Astrocyte (in vitro differentiated cells and primary cell): ENCODE measurements around the gene UBE2G1. TPM values are rescaled to one million over a fixed set of nuclear protein-coding genes. Genes with fewer than 3 reads are reported as not detected.
"Not testable (repeated sequence)": the region's sequence is repeated elsewhere in the genome, so short reads cannot be mapped to it uniquely, and the experiment has no call there.

Source experiments
- DNase-seq: peaks from one replicate; pipeline ENCODE4 v3.0.0-alpha.2; 2010; ENCODE audit warnings: low read depth
- FAIRE-seq: peaks from 2 replicates; lab custom pipeline; 2011; peaks lifted over from hg19 to GRCh38; lab: Jason Lieb, UNC
- H2AFZ ChIP-seq: 2 replicates; pipeline ENCODE4 v1.6.0; 2012; ENCODE audit warnings: low read depth, low read length, inconsistent platforms
- H3K27ac ChIP-seq: 2 replicates; pipeline ENCODE4 v1.5.1; 2011; ENCODE audit warnings: low read depth, low read length, inconsistent platforms
- H3K27me3 ChIP-seq: 2 replicates; pipeline ENCODE4 v1.6.0; 2011; ENCODE audit warnings: low read length, inconsistent platforms; ENCODE audit not compliant: insufficient read depth
- H3K36me3 ChIP-seq: 2 replicates; pipeline ENCODE4 v1.5.1; 2011; ENCODE audit warnings: low read length, inconsistent platforms; ENCODE audit not compliant: insufficient read depth
- H3K4me1 ChIP-seq: 2 replicates; pipeline ENCODE4 v1.5.1; 2011; ENCODE audit warnings: low read length, inconsistent platforms; ENCODE audit not compliant: insufficient read depth
- H3K4me2 ChIP-seq: 2 replicates; pipeline ENCODE4 v1.6.0; 2012; ENCODE audit warnings: low read length, inconsistent platforms
- H3K4me3 ChIP-seq: 2 replicates; pipeline ENCODE4 v1.5.1; 2011; ENCODE audit warnings: low read depth, mild to moderate bottlenecking, low read length, inconsistent platforms; ENCODE audit not compliant: insufficient read depth
- H3K79me2 ChIP-seq: 2 replicates; pipeline ENCODE4 v1.6.0; 2012; ENCODE audit warnings: mild to moderate bottlenecking, low read length, inconsistent platforms; ENCODE audit not compliant: insufficient read depth
- H3K9ac ChIP-seq: 2 replicates; pipeline ENCODE4 v1.6.0; 2012; ENCODE audit warnings: mild to moderate bottlenecking, low read length, inconsistent platforms
- H3K9me3 ChIP-seq: 2 replicates; pipeline ENCODE4 v1.5.1; 2012; ENCODE audit warnings: low read depth, mild to moderate bottlenecking, low read length, inconsistent platforms; ENCODE audit not compliant: insufficient read depth
- H4K20me1 ChIP-seq: 2 replicates; pipeline ENCODE4 v1.6.0; 2012; ENCODE audit warnings: low read length, inconsistent platforms; ENCODE audit not compliant: insufficient read depth
- H3K27ac Mint-ChIP-seq: one replicate; pipeline ENCODE4 v1.8.0; 2021; ENCODE audit warnings: mild to moderate bottlenecking, mixed read lengths; ENCODE audit not compliant: unreplicated experiment
- H3K27me3 Mint-ChIP-seq: one replicate; pipeline ENCODE4 v1.8.0; 2021; ENCODE audit warnings: low read depth, mixed read lengths; ENCODE audit not compliant: unreplicated experiment
- H3K36me3 Mint-ChIP-seq: one replicate; pipeline ENCODE4 v1.8.0; 2021; ENCODE audit warnings: low read depth, mixed read lengths; ENCODE audit not compliant: unreplicated experiment
- H3K4me1 Mint-ChIP-seq: one replicate; pipeline ENCODE4 v1.8.0; 2021; ENCODE audit warnings: low read depth, mixed read lengths; ENCODE audit not compliant: unreplicated experiment
- H3K4me3 Mint-ChIP-seq: one replicate; pipeline ENCODE4 v1.8.0; 2021; ENCODE audit warnings: mild to moderate bottlenecking, moderate library complexity, mixed read lengths; ENCODE audit not compliant: unreplicated experiment
- H3K9me3 Mint-ChIP-seq: one replicate; pipeline ENCODE4 v1.8.0; 2021; ENCODE audit warnings: mild to moderate bottlenecking, mixed read lengths; ENCODE audit not compliant: unreplicated experiment
- CTCF ChIP-seq: IDR thresholded peaks from 2 replicates; pipeline ENCODE4 v1.5.1; 2011; ENCODE audit warnings: low read depth, mild to moderate bottlenecking, inconsistent platforms, low read length, moderate library complexity; ENCODE audit not compliant: insufficient read depth
- EZH2 ChIP-seq: IDR thresholded peaks from 2 replicates; pipeline ENCODE4 v1.6.1; 2012; ENCODE audit warnings: mild to moderate bottlenecking, low read length, inconsistent platforms; ENCODE audit not compliant: insufficient read depth
- total RNA-seq: library from RNA; stranded (reverse); gene quantifications from 2 replicates; pipeline ENCODE4 v1.2.1, GENCODE V29; 2021

UBE2G1 gene
- total RNA-seq, 1 donor from 2014 or later, result 123 TPM

- H2AFZ ChIP-seq, result no peak overlapping the region
- H3K79me2 ChIP-seq, result no peaks in the 10 kb centered on the region
- Mint-ChIP-seq H3K4me1 (no peaks in the 10 kb centered on the region), H3K4me3 (no peak overlapping the region), H3K27ac (no peak overlapping the region), H3K36me3 (no peaks in the 10 kb centered on the region), H3K9me3 (no peaks in the 10 kb centered on the region), H3K27me3 (peaks cover 6% of the 10 kb centered on the region)
- no peaks in the 10 kb centered on the region for H3K4me1 ChIP-seq
- H3K27me3 ChIP-seq, result peaks cover 2% of the 10 kb centered on the region
- FAIRE-seq (no peak), DNase-seq (no peak)
- TF ChIP-seq CTCF (no peak), EZH2 (no peak)
- no peak overlapping the region for H3K4me3 ChIP-seq
- no peaks in the 10 kb centered on the region for H4K20me1 ChIP-seq
- no peaks in the 10 kb centered on the region for H3K36me3 ChIP-seq
- H3K27ac ChIP-seq, result no peak overlapping the region
- H3K9me3 ChIP-seq, result no peaks in the 10 kb centered on the region
- no peak overlapping the region for H3K9ac ChIP-seq
- no peak overlapping the region for H3K4me2 ChIP-seq
These were observed 15.5 kb upstream of the UBE2G1 start for GRCh38 chr17:4381690-4382671.

GRCh38 chr17:4378626-4379025 is 12.2 kb upstream of the UBE2G1 start:
- Histone ChIP-seq H3K4me2 (no peak overlapping the region), H3K4me3 (no peak overlapping the region), H3K79me2 (no peaks in the 10 kb centered on the region), H4K20me1 (no peaks in the 10 kb centered on the region), H3K9me3 (no peaks in the 10 kb centered on the region), H3K36me3 (no peaks in the 10 kb centered on the region), H3K27me3 (no peaks in the 10 kb centered on the region), H2AFZ (no peak overlapping the region), H3K4me1 (no peaks in the 10 kb centered on the region), H3K9ac (no peak overlapping the region), H3K27ac (no peak overlapping the region)
- no peak overlapping the region for H3K27ac Mint-ChIP-seq
- peaks cover 1% of the 10 kb centered on the region for H3K4me1 Mint-ChIP-seq
- H3K27me3 Mint-ChIP-seq, result peaks cover 15% of the 10 kb centered on the region
- H3K9me3 Mint-ChIP-seq, result no peaks in the 10 kb centered on the region
- no peak for FAIRE-seq
- DNase-seq, result no peak
- TF ChIP-seq EZH2 (no peak), CTCF (no peak)
- H3K36me3 Mint-ChIP-seq, result no peaks in the 10 kb centered on the region
- no peak overlapping the region for H3K4me3 Mint-ChIP-seq

DNA sequence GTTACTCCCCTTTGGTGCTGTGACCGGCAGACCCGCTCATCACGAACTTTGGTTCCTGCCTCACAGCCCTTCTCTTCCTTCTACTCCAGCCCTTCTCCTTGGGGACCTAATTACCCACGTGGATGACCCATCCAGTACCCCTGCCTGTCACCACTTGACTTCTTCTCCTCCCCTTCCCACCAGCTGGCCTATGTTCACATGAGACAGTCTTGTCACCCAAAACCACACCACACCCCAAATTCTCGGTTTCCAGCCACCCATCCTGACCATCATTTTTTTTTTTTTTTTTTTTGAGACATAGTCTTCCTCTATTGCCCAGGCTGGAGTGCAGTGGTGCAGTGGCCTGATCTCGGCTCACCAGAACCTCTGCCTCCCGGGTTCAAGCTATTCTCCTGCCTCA is 10.8 kb upstream of the UBE2G1 start:
- H3K27me3 ChIP-seq, H3K9ac ChIP-seq, H3K27ac Mint-ChIP-seq, H3K4me3 Mint-ChIP-seq, H3K4me1 Mint-ChIP-seq, H3K4me2 ChIP-seq, H3K36me3 ChIP-seq, DNase-seq, H3K27ac ChIP-seq, H3K4me1 ChIP-seq, H3K36me3 Mint-ChIP-seq, H3K79me2 ChIP-seq, H3K9me3 Mint-ChIP-seq, FAIRE-seq, H3K4me3 ChIP-seq, H4K20me1 ChIP-seq, H2AFZ ChIP-seq, H3K9me3 ChIP-seq: not testable (repeated sequence)
- H3K27me3 Mint-ChIP-seq, result peaks cover 15% of the 10 kb centered on the region

- not testable (repeated sequence) for H3K27ac ChIP-seq, H3K4me3 Mint-ChIP-seq, H3K9me3 ChIP-seq, H3K79me2 ChIP-seq, DNase-seq, H3K4me1 Mint-ChIP-seq, H3K9me3 Mint-ChIP-seq, H3K4me1 ChIP-seq, FAIRE-seq, H3K4me3 ChIP-seq, H3K36me3 Mint-ChIP-seq, H3K27ac Mint-ChIP-seq, H3K4me2 ChIP-seq, H2AFZ ChIP-seq, H3K27me3 ChIP-seq, H4K20me1 ChIP-seq, H3K36me3 ChIP-seq, H3K9ac ChIP-seq
- H3K27me3 Mint-ChIP-seq, result peaks cover 13% of the 10 kb centered on the region
These were observed 9.4 kb upstream of the UBE2G1 start for GRCh38 chr17:4375796-4376440.
